Limb (tissue), 2 donors: Measurements from ENCODE around the gene RPL22L1.
"Not testable (repeated sequence)": the region's sequence is repeated elsewhere in the genome, so short reads cannot be mapped to it uniquely, and the experiment has no call there.

ENCODE experiments used
- DNase-seq, 2 donors: peaks; one replicate each; pipeline ENCODE4 v3.0.0-alpha.2; 2016; ENCODE audit errors: extremely low spot score in 2 of 2

Gene RPL22L1

DNA sequence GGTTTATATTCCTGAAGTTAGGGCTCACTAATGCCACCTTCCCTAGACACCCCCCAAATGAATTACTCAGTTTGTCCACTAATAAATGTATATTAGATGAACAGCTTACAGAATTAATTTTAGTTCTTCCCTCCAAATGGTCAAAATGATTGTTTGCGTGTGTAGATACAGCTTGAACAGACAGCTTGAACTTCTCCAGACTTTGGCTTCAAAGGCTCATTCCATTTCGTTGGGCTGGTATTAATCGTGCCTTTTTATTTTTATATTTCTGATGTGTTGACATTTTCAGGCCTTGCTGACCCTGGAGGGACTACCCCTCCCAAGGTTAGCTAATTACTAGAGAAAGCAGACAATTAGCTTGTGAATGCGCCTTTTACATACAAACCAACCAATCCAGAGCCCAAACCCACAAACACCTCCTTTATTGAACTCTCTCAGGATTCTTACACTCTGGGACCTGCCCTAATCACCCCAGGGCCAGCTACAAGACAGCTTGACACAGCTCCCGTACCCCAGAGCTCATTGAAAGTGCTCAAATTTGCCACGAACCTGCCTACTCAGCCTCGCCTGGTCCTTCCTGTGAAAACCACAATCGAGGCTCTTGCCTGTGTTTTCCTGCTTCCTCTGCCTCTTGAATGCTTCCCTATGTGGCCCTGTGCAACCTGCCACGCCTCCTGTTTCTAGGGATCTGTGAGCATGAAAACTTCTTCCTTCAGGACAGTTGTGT lies 40.3 kb downstream of the RPL22L1 start:
- no peak for DNase-seq

DNA sequence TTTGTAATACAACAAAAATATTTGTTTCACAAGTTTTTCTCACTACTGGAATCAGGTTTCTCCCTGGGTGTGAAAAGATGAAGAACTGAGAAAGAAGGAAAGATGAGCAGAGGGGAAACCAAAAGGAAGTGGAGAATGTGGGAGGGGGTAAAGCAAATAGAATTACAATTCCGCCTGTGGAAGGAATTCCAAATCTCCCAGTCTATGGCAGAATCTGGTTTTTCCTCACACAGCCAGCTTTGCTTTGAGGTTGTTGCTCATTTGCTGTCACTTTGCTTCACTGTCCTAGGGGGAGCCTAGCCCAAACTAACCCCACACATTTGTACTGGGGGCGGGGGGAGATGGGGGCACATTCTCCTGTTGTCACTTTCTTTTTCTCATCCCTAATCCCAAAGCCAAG lies 43.9 kb downstream of the RPL22L1 start:
- no peak for DNase-seq

DNA sequence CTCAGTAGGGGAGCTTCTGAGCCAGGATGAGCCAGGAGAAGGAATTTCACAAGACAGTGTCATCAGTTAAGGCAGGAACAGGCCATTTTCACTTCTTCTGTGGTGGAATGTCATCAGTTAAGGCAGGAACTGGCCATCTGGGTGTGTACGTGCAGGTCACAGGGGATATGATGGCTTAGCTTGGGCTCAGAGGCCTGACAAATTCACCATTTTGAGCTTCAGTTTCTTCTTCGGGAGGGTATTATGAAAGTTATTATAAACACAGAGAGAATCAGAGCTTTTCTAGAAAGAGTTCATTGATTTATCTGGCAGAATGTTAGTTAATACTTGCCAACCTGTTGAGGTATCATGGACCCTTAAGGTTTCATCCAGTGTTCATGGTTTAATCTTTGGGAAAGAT lies 46.4 kb downstream of the RPL22L1 start:
- not testable (repeated sequence) for DNase-seq

DNA sequence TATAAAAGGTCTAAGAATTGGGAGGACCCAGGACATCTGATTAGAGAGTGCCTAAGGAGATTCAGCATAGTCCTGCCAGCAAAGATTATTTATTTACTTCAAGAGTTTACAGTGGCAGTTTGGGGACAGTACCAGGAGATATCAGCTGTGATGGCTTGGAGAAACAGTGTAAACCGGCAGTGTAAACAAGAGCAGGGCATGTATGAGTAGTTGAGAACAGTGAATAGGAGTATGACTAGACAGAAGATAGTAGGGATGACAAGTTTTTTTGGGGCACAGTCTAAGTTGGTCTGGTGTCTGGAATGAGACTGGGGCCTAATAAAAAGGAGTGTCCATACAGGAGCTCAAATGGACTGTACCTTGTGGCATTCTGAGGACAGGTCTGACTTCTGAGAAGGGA lies 51.7 kb downstream of the RPL22L1 start:
- DNase-seq, result not testable (repeated sequence)

DNA sequence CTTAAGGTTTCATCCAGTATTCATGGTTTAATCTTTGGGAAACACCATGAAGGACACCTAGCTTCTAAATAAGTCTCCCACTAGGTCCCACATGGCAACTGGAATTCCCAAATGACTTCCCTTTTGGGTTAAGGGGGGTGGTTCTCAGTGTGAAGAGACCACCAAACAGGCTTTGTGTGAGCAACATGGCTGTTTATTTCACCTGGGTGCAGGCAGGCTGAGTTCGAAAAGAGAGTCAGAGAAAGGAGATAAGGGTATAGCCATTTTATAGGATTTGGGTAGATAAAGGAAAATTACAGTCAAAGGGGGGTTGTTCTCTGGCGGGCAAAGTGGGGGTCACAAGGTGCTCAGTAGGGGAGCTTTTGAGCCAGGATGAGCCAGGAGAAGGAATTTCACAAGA lies 52.5 kb downstream of the RPL22L1 start:
- not testable (repeated sequence) for DNase-seq

DNA sequence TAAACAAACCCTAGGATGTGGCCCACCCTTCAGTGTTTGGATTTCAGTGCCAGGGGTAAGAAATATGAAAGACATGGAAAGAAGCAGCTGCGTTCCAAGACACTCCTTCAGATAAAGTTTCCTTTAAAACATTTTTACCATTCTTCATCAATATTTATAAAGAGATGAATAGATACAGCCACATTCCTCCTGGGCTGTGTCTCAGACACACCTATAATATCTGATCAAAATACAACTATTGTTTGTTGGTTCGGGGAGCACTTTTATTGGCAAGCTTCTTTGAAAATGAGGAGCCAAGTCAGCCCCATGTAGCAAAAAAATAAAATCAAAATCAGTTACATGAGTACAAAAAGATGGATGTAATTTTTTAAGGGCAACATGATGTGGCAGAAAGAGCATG lies 53.2 kb downstream of the RPL22L1 start:
- DNase-seq, result no peak

DNA sequence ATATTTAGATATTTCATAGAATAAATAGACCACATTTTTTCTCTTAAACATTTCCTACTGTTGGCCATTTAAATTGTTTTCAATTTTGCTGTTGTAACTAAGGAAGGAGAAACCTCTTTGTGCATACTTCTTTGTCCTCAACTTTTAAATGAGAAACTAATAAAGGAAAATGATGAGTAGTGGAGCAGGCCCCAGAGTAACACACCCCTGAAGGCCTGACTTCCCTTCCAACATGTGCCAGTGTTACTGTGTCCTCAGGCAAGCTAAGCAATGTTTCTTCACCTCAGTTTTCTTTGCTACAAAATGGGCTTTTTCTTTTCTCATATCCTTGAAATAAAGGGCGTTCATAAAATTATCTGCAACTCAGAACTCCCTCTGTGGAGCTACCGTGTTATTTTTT lies 53.7 kb downstream of the RPL22L1 start:
- no peak for DNase-seq

DNA sequence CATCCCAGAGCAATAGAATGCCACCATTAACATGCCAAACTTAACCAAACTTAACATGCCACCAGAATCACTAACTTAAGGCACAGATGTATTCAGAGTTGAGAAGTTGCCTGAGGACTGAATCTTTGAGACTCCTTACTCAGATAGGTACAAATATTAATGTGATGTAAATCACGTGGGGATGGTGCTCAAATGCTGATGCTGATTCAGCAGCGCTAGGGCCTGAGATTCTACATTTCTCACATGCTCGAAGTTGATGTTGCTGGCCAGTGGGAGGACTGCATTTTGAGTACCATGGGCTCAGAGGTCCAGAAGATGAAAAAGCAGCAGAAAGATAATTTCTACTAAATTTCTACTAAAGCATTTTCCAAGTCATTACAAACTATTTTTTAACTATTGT lies 54.1 kb downstream of the RPL22L1 start:
- DNase-seq, result no peak

DNA sequence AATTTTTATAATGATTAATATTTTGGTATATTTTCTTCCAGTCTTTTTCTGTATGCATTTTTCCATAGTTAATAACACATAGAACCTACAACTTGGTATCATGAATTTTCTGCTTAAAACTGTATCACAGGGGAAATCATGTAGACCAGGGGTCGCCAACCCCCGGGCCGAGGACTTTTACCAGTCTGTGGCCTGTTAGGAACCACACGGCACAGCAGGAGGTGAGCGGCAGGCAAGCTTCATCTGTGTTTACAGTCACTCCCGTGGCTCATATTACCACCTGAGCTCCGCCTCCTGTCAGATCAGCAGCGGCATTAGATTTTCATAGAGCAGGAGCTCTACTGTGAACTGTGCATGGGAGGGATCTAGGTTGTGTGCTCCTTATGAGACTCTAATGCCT lies 54.7 kb downstream of the RPL22L1 start:
- no peak for DNase-seq
